HEK293 (cell line): ENCODE results near the gene FSCN2.

Experiments used
- CTCF ChIA-PET: fragments of 350-600 bp; formaldehyde crosslinking; extraction: SDS; loops from one replicate; lab custom pipeline; 2021; ENCODE audit warnings: antibody characterized with exemption; lab: Yijun Ruan, JAX
- POLR2A ChIA-PET: fragments of 300-600 bp; formaldehyde crosslinking; extraction: SDS; loops from one replicate; lab custom pipeline; 2020; ENCODE audit warnings: antibody characterized with exemption, inconsistent platforms; lab: Yijun Ruan, JAX
- H3K27ac ChIP-seq: fragments of 200-500 bp; sonication (Bioruptor generic); 2 replicates; pipeline ENCODE4 v1.5.1; 2014; ENCODE audit warnings: low read depth, low read length, control low read depth, inconsistent platforms; ENCODE audit errors: extremely low read depth
- H3K36me3 ChIP-seq, 2 experiments: fragments of 200-500 bp in 1 of 2; sonication (Bioruptor generic) in 1 of 2; 1 replicate in 1 of 2; 2 replicates in 1 of 2; pipeline ENCODE4 v1.5.1; 2014 to 2017; ENCODE audit warnings: inconsistent platforms in 2 of 2, low read length in 2 of 2; ENCODE audit not compliant: control insufficient read depth in 2 of 2, insufficient read depth in 1 of 2
- H3K4me1 ChIP-seq: fragments of 200-500 bp; sonication (Bioruptor generic); 2 replicates; pipeline ENCODE4 v1.5.1; 2014; ENCODE audit warnings: mild to moderate bottlenecking, low read length, inconsistent platforms; ENCODE audit not compliant: control insufficient read depth, insufficient read depth
- H3K4me3 ChIP-seq: 2 replicates; pipeline ENCODE4 v1.5.1; 2011; ENCODE audit warnings: low read depth, mild to moderate bottlenecking, control low read depth, low read length, moderate library complexity
- H3K9me3 ChIP-seq: fragments of 200-500 bp; sonication (Bioruptor generic); 2 replicates; pipeline ENCODE4 v1.5.1; 2014; ENCODE audit warnings: low read depth, low read length, inconsistent platforms; ENCODE audit not compliant: control insufficient read depth, insufficient read depth
- BCL11A ChIP-seq: fragments of 450-650 bp; formaldehyde crosslinking; IDR thresholded peaks from 2 replicates; pipeline ENCODE4 v1.5.1; 2016; ENCODE audit warnings: low read depth, missing biosample characterization, missing genetic modification characterization
- GLIS2 ChIP-seq: fragments of 450-650 bp; formaldehyde crosslinking; IDR thresholded peaks from 2 replicates; pipeline ENCODE4 v1.5.1; 2016; ENCODE audit warnings: missing biosample characterization, missing genetic modification characterization
- HOXC10 ChIP-seq: sonication (generic); formaldehyde crosslinking; IDR thresholded peaks from 2 replicates; pipeline ENCODE4 v1.8.1; 2023; ENCODE audit warnings: mild to moderate bottlenecking, missing genetic modification reagents
- SP2 ChIP-seq: fragments of 450-650 bp; formaldehyde crosslinking; IDR thresholded peaks from 2 replicates; pipeline ENCODE4 v1.5.1; 2016; ENCODE audit warnings: missing biosample characterization, missing genetic modification characterization
- WT1 ChIP-seq: fragments of 450-650 bp; formaldehyde crosslinking; IDR thresholded peaks from 2 replicates; pipeline ENCODE4 v1.5.1; 2016; ENCODE audit warnings: missing biosample characterization, missing genetic modification characterization
- YY1 ChIP-seq: fragments of 450-650 bp; formaldehyde crosslinking; IDR thresholded peaks from 2 replicates; pipeline ENCODE4 v1.5.1; 2018; ENCODE audit warnings: missing biosample characterization, missing genetic modification characterization
- ZBTB1 ChIP-seq: fragments of 450-650 bp; formaldehyde crosslinking; IDR thresholded peaks from 2 replicates; pipeline ENCODE4 v1.5.1; 2016; ENCODE audit warnings: missing biosample characterization, missing genetic modification characterization
- ZBTB20 ChIP-seq: fragments of 450-650 bp; formaldehyde crosslinking; IDR thresholded peaks from 2 replicates; pipeline ENCODE4 v1.5.1; 2016; ENCODE audit warnings: missing biosample characterization, missing genetic modification characterization
- ZNF214 ChIP-seq: fragments of 450-650 bp; formaldehyde crosslinking; IDR thresholded peaks from 2 replicates; pipeline ENCODE4 v1.5.1; 2017; ENCODE audit warnings: missing biosample characterization, mild to moderate bottlenecking, missing genetic modification characterization, borderline replicate concordance
- ZNF341 ChIP-seq: fragments of 450-650 bp; formaldehyde crosslinking; IDR thresholded peaks from 2 replicates; pipeline ENCODE4; 2016; ENCODE audit warnings: low read depth, missing biosample characterization, missing genetic modification characterization
- ZNF416 ChIP-seq: fragments of 450-650 bp; formaldehyde crosslinking; IDR thresholded peaks from 2 replicates; pipeline ENCODE4 v1.5.1; 2016; ENCODE audit warnings: missing biosample characterization, missing genetic modification characterization
- ZNF514 ChIP-seq: fragments of 450-650 bp; formaldehyde crosslinking; IDR thresholded peaks from 2 replicates; pipeline ENCODE4 v1.5.1; 2016; ENCODE audit warnings: missing biosample characterization, missing genetic modification characterization
- ZNF623 ChIP-seq: fragments of 450-650 bp; formaldehyde crosslinking; IDR thresholded peaks from 2 replicates; pipeline ENCODE4 v1.5.1; 2016; ENCODE audit warnings: missing biosample characterization, missing genetic modification characterization
- ZNF76 ChIP-seq: fragments of 450-650 bp; formaldehyde crosslinking; IDR thresholded peaks from 2 replicates; pipeline ENCODE4; 2016; ENCODE audit warnings: low read depth, missing biosample characterization, missing genetic modification characterization, borderline replicate concordance
- ZNF768 ChIP-seq: fragments of 450-650 bp; formaldehyde crosslinking; IDR thresholded peaks from 2 replicates; pipeline ENCODE4 v1.5.1; 2018; ENCODE audit warnings: missing biosample characterization, mild to moderate bottlenecking, missing genetic modification characterization
- ZNF776 ChIP-seq: fragments of 450-650 bp; formaldehyde crosslinking; IDR thresholded peaks from 2 replicates; pipeline ENCODE4 v1.5.0; 2017; ENCODE audit warnings: missing biosample characterization, missing genetic modification characterization, borderline replicate concordance
- TF ChIP-seq, protein P1 (sequence below): fragments of 450-650 bp; formaldehyde crosslinking; IDR thresholded peaks from 2 replicates; pipeline ENCODE4 v1.5.1; 2016; ENCODE audit warnings: missing biosample characterization, missing genetic modification characterization
- TF ChIP-seq, protein P2 (sequence below): fragments of 450-650 bp; formaldehyde crosslinking; conservative IDR thresholded peaks from 2 replicates; pipeline ENCODE4 v1.5.1; 2016; ENCODE audit warnings: low read depth, missing biosample characterization, missing genetic modification characterization
- TF ChIP-seq, protein P3 (sequence below): sonication (generic); formaldehyde crosslinking; IDR thresholded peaks from 2 replicates; pipeline ENCODE4 v1.8.1; 2022; ENCODE audit warnings: mild to moderate bottlenecking, moderate library complexity, missing genetic modification reagents
- TF ChIP-seq, protein P4 (sequence below): fragments of 450-650 bp; formaldehyde crosslinking; IDR thresholded peaks from 2 replicates; pipeline ENCODE4 v1.5.1; 2016; ENCODE audit warnings: missing biosample characterization, missing genetic modification characterization

Gene FSCN2

DNA sequence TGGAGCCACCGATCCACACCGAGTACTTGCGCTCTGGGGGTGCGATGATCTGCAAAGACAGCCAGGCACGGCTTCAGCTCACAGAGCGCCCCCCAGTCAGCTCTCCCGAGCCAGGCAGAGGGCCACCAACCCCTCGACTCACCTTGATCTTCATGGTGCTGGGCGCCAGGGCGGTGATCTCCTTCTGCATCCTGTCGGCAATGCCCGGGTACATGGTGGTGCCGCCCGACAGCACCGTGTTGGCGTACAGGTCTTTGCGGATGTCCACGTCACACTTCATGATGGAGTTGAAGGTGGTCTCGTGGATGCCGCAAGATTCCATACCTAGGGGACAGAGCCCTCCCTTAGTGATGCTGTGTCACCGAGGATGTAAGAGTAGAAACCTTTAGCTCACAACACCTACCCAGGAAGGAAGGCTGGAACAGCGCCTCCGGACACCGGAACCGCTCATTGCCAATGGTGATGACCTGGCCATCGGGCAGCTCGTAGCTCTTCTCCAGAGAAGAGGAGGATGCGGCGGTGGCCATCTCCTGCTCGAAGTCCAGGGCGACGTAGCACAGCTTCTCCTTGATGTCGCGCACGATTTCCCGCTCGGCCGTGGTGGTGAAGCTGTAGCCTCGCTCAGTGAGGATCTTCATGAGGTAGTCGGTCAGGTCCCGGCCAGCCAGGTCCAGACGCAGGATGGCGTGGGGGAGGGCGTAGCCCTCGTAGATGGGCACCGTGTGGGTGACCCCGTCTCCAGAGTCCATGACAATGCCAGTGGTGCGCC, 17.2 kb upstream of the FSCN2 start (continued):
- TF ChIP-seq, protein P1, sequence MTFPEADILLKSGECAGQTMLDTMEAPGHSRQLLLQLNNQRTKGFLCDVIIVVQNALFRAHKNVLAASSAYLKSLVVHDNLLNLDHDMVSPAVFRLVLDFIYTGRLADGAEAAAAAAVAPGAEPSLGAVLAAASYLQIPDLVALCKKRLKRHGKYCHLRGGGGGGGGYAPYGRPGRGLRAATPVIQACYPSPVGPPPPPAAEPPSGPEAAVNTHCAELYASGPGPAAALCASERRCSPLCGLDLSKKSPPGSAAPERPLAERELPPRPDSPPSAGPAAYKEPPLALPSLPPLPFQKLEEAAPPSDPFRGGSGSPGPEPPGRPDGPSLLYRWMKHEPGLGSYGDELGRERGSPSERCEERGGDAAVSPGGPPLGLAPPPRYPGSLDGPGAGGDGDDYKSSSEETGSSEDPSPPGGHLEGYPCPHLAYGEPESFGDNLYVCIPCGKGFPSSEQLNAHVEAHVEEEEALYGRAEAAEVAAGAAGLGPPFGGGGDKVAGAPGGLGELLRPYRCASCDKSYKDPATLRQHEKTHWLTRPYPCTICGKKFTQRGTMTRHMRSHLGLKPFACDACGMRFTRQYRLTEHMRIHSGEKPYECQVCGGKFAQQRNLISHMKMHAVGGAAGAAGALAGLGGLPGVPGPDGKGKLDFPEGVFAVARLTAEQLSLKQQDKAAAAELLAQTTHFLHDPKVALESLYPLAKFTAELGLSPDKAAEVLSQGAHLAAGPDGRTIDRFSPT, result 0 out of 2 replicates have a peak, but pooled peaks have one; percentile 29
- TF ChIP-seq ZBTB1 (tag by site-specific recombination), result no peak

DNA sequence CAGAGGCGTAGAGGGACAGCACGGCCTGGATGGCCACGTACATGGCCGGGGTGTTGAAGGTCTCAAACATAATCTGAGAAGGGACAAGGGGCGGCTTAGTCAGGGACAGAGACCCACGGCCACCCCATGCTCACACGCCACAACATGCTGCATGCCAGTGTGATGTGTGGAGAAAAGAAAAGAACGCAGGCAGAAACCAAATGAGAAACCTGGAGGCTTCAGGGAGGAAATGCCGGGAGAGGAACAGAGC, 16.7 kb upstream of the FSCN2 start:
- peak; percentile 58 for TF ChIP-seq ZNF341
- TF ChIP-seq ZNF514 (tag by site-specific recombination), result no peak
- no peak for TF ChIP-seq ZNF623 (tag by site-specific recombination)
- no peak for TF ChIP-seq ZNF214 (tag by site-specific recombination)
- TF ChIP-seq ZNF416 (tag by site-specific recombination), result 0 out of 2 replicates have a peak, but pooled peaks have one; percentile 5
- TF ChIP-seq ZNF768 (tag by site-specific recombination), result no peak
- Histone ChIP-seq H3K4me3 (peak overlapping the region; percentile 92), H3K4me1 (peaks cover 14% of the 10 kb centered on the region), H3K9me3 (no peaks in the 10 kb centered on the region), H3K27ac (peak overlapping the region; percentile 100), H3K36me3 (peaks cover 18 to 40% of the 10 kb centered on the region in 2 experiments)
- ChIA-PET CTCF (interaction anchor here (0.6 to 1.2 kb wide), 3 partner anchors 53 to 449 kb away, joined by 3 read pairs; no protein-coding TSS in a partner anchor), POLR2A (interaction anchor here (0.7 to 9.9 kb wide), 18 partner anchors 9 to 289 kb away, joined by 3 to 85 read pairs (median 4); partner anchors contain the start of genes ARL16, BAHCC1, CEP131 and FAAP100)

DNA sequence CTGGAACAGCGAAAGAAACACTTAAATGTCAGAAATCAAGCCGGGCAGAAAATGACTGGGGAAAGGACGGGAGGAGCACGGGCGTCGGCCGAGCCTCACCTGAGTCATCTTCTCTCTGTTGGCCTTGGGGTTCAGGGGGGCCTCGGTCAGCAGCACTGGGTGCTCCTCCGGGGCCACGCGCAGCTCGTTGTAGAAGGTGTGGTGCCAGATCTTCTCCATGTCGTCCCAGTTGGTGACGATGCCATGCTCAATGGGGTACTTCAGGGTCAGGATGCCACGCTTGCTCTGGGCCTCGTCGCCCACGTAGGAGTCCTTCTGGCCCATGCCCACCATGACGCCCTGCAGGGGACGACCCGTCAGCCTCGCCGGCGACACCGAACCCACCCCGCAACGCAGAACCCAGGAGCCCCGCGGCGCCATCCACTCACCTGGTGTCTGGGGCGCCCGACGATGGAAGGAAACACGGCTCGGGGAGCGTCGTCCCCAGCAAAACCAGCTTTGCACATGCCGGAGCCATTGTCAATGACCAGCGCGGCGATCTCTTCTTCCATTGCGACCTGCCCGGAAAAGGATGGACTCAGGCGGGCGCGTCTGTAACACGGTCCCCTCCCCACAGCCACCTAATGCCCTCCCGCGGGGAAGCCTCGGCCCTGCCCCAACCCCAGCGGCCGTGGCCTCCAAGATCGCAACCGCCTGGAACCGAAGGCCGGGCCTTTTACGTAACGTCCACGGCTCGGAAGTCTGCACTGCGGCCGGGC, 16.2 kb upstream of the FSCN2 start:
- ChIA-PET CTCF (interaction anchor here (0.6 to 1.2 kb wide), 2 partner anchors 52 to 114 kb away, joined by 3 read pairs; no protein-coding TSS in a partner anchor), POLR2A (interaction anchor here (0.6 to 9.9 kb wide), 29 partner anchors 9 to 356 kb away, joined by 3 to 85 read pairs (median 4); partner anchors contain the start of genes ARL16, BAHCC1, CCDC137 and CEP131)
- Histone ChIP-seq H3K9me3 (no peaks in the 10 kb centered on the region), H3K27ac (peak overlapping the region; percentile 100), H3K4me1 (peaks cover 17% of the 10 kb centered on the region), H3K36me3 (peaks cover 18 to 40% of the 10 kb centered on the region in 2 experiments), H3K4me3 (peak overlapping the region; percentile 92)
- 0 out of 2 replicates have a peak, but pooled peaks have one; percentile 24 for TF ChIP-seq ZNF776 (tag by site-specific recombination)
- peak; percentile 32 for TF ChIP-seq WT1 (tag by site-specific recombination)
- TF ChIP-seq ZBTB20 (tag by site-specific recombination), result 0 out of 2 replicates have a peak, but pooled peaks have one; percentile 14
- TF ChIP-seq, protein P2, sequence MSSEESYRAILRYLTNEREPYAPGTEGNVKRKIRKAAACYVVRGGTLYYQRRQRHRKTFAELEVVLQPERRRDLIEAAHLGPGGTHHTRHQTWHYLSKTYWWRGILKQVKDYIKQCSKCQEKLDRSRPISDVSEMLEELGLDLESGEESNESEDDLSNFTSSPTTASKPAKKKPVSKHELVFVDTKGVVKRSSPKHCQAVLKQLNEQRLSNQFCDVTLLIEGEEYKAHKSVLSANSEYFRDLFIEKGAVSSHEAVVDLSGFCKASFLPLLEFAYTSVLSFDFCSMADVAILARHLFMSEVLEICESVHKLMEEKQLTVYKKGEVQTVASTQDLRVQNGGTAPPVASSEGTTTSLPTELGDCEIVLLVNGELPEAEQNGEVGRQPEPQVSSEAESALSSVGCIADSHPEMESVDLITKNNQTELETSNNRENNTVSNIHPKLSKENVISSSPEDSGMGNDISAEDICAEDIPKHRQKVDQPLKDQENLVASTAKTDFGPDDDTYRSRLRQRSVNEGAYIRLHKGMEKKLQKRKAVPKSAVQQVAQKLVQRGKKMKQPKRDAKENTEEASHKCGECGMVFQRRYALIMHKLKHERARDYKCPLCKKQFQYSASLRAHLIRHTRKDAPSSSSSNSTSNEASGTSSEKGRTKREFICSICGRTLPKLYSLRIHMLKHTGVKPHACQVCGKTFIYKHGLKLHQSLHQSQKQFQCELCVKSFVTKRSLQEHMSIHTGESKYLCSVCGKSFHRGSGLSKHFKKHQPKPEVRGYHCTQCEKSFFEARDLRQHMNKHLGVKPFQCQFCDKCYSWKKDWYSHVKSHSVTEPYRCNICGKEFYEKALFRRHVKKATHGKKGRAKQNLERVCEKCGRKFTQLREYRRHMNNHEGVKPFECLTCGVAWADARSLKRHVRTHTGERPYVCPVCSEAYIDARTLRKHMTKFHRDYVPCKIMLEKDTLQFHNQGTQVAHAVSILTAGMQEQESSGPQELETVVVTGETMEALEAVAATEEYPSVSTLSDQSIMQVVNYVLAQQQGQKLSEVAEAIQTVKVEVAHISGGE (tag by site-specific recombination), result peak; percentile 47
- TF ChIP-seq BCL11A (tag by site-specific recombination), result no peak
- TF ChIP-seq GLIS2, result peak; percentile 74
- peak; percentile 78; the same call in 1 of the 2 replicates for TF ChIP-seq HOXC10 (CRISPR knock-in tag)
- peak; percentile 66 for TF ChIP-seq SP2 (tag by site-specific recombination)
- TF ChIP-seq YY1, result 0 out of 2 replicates have a peak, but pooled peaks have one; percentile 12
- TF ChIP-seq, protein P3, sequence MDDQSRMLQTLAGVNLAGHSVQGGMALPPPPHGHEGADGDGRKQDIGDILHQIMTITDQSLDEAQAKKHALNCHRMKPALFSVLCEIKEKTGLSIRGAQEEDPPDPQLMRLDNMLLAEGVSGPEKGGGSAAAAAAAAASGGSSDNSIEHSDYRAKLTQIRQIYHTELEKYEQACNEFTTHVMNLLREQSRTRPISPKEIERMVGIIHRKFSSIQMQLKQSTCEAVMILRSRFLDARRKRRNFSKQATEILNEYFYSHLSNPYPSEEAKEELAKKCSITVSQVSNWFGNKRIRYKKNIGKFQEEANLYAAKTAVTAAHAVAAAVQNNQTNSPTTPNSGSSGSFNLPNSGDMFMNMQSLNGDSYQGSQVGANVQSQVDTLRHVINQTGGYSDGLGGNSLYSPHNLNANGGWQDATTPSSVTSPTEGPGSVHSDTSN (CRISPR knock-in tag), result peak; percentile 35
- TF ChIP-seq ZNF514 (tag by site-specific recombination), result no peak
- TF ChIP-seq, protein P4, sequence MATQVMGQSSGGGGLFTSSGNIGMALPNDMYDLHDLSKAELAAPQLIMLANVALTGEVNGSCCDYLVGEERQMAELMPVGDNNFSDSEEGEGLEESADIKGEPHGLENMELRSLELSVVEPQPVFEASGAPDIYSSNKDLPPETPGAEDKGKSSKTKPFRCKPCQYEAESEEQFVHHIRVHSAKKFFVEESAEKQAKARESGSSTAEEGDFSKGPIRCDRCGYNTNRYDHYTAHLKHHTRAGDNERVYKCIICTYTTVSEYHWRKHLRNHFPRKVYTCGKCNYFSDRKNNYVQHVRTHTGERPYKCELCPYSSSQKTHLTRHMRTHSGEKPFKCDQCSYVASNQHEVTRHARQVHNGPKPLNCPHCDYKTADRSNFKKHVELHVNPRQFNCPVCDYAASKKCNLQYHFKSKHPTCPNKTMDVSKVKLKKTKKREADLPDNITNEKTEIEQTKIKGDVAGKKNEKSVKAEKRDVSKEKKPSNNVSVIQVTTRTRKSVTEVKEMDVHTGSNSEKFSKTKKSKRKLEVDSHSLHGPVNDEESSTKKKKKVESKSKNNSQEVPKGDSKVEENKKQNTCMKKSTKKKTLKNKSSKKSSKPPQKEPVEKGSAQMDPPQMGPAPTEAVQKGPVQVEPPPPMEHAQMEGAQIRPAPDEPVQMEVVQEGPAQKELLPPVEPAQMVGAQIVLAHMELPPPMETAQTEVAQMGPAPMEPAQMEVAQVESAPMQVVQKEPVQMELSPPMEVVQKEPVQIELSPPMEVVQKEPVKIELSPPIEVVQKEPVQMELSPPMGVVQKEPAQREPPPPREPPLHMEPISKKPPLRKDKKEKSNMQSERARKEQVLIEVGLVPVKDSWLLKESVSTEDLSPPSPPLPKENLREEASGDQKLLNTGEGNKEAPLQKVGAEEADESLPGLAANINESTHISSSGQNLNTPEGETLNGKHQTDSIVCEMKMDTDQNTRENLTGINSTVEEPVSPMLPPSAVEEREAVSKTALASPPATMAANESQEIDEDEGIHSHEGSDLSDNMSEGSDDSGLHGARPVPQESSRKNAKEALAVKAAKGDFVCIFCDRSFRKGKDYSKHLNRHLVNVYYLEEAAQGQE, result no peak; the same call in 1 of the 2 replicates
- peak; percentile 9; the same call in 1 of the 2 replicates for TF ChIP-seq ZNF76 (tag by site-specific recombination)
